VCaP (cell line): ENCODE measurements around the gene VSTM4.

Source experiments
- H3K27ac ChIP-seq: fragments of 450-650 bp; 2 replicates; pipeline ENCODE4 v1.5.1; 2017
- TF ChIP-seq, protein P1 (sequence below): fragments of 450-650 bp; conservative IDR thresholded peaks from 2 replicates; pipeline ENCODE4 v1.5.1; 2017; ENCODE audit warnings: mild to moderate bottlenecking, moderate library complexity

Gene VSTM4, protein sequence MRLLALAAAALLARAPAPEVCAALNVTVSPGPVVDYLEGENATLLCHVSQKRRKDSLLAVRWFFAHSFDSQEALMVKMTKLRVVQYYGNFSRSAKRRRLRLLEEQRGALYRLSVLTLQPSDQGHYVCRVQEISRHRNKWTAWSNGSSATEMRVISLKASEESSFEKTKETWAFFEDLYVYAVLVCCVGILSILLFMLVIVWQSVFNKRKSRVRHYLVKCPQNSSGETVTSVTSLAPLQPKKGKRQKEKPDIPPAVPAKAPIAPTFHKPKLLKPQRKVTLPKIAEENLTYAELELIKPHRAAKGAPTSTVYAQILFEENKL

DNA sequence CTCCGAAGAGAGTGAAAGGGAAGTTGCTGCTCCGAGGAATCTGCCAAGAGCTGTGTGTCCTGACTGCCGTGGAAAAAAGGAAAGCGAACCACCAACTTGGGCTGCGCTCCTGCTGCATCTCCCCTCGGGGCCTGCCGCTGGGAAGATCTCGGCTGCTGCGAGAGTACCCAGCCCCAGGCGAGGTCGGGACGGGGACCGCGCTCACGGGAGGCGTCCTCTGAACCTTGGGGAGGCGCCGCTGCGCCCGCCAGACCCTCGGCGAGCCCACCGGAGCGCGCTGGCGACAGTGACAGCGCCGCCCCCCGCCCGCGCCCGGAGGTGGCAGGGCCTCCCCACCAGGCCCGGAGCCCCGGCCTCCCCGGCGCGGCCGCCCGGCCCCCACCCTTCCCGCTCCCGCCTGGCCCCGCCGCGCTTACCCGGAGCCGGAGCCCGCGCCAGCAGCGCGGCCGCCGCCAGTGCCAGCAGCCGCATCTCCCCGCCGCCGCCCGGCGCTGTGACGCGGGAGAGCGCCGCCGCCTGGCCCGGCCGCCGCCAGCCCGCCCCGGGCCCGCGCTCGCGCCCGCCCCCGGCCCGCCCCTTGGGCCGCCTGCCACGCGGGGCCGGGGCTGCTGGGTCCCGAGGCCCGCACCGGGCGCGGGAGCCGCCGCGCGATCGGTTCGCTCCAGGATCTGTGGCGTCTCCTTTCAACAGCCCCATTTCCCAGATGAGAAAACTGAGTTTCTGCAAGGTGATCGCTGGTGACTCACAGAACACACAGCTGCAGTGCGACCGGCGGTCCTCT is at the start of gene VSTM4:
TSS of gene VSTM4 (minus strand) at position 508 of the 781 bp plus-strand sequence. CDS start at position 471, 37 bp downstream.
- TF ChIP-seq, protein P1, sequence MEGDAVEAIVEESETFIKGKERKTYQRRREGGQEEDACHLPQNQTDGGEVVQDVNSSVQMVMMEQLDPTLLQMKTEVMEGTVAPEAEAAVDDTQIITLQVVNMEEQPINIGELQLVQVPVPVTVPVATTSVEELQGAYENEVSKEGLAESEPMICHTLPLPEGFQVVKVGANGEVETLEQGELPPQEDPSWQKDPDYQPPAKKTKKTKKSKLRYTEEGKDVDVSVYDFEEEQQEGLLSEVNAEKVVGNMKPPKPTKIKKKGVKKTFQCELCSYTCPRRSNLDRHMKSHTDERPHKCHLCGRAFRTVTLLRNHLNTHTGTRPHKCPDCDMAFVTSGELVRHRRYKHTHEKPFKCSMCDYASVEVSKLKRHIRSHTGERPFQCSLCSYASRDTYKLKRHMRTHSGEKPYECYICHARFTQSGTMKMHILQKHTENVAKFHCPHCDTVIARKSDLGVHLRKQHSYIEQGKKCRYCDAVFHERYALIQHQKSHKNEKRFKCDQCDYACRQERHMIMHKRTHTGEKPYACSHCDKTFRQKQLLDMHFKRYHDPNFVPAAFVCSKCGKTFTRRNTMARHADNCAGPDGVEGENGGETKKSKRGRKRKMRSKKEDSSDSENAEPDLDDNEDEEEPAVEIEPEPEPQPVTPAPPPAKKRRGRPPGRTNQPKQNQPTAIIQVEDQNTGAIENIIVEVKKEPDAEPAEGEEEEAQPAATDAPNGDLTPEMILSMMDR = peak; percentile 52
- peak within 1 kb of the TSS; percentile 42; the same call in 1 of the 2 replicates for H3K27ac ChIP-seq

DNA sequence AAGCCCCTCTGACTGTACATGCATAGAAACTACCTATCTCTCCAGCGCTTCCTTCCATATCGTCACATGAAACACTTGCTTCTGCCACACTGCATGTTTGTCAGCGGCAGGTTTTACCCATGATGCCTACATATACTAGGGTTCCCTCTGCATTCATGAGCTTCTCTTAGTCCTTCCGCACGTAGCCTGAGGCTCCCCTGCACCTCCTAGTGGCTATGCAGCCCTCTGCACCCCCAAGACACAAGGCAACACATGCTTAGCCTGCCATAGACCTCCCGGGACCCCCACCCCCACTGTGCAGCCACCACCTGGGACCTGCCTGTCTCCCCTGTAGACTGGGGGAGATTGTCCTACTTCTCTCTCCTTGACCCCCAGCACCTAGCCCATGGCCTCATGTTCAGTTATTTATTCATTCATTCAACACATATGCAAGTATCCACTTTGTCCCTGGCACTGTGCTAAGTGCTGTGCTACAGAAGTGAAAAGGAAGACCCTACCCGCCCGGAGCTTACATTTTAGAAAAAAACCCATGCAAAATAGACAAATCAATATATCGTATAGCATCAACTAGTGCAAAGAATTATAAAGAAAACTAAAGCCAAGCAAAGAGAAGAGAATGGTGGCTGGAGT is 49.4 kb upstream of the VSTM4 start:
- TF ChIP-seq, protein P1 = peak; percentile 63
- H3K27ac ChIP-seq = no peak overlapping the region

DNA sequence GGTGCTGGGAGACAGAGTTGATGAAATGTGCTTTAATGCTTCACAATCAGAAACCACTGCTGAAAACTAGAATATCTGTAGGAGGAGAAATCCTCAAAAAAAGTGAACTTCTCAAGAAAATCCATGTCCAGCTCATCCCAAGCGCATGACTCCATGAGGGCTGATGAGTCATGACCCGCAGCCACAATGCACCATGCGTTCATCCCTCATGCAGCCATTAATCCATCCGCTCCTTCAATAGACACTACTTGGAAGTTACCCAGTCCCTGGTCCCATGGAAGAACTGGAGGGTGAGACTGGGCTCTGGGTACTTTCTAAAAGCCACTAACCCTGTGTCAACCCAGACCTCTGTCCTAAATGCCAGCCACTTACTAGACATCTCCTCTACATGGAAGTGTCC is 48.4 kb upstream of the VSTM4 start:
- no peak overlapping the region for H3K27ac ChIP-seq
- TF ChIP-seq, protein P1 = no peak

DNA sequence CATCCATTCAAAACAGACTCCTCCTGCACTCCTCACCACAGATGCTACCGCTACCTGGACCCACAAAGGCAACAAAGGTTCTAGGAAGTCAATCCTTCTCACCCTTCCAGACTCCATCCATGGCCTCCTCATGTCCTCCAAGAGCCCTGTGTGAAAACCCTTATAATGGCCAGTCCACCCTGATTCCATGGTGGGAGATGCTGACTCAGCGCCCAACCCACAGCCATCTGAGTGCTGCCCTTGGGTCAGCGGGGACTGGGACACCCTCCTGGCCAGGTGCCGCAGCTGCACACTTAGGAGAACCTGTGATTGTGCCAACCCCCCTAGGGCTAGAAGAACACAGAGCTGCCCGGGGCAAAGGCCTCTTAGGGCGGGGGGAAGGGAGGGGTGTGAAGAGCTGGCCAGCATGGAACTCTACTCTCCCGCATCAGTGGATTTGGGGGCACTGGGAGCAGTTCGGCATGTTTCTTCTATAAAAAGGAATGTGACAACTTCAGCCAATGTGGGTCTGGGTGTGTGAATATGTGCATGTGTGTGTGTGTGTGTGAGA is 47.5 kb upstream of the VSTM4 start:
- no peak overlapping the region for H3K27ac ChIP-seq
- TF ChIP-seq, protein P1 = no peak

DNA sequence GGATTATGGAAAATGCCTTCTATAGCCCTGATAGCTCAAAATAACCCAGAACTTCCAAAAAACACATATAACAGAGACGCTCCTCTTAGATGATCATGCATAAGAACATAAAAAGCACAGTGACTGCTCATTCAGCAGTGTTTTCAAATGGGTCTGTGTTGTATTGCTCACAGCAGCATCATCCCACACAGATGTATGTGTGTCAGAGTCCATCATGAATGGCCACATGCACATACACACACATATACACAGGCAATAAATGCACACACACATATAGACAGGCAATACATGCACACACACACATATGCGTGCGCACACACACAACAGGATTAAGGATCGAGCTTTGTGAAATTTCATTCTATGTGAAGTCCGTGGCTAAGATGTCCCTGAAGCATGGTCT is 46.7 kb upstream of the VSTM4 start:
- TF ChIP-seq, protein P1 = no peak
- no peak overlapping the region for H3K27ac ChIP-seq

DNA sequence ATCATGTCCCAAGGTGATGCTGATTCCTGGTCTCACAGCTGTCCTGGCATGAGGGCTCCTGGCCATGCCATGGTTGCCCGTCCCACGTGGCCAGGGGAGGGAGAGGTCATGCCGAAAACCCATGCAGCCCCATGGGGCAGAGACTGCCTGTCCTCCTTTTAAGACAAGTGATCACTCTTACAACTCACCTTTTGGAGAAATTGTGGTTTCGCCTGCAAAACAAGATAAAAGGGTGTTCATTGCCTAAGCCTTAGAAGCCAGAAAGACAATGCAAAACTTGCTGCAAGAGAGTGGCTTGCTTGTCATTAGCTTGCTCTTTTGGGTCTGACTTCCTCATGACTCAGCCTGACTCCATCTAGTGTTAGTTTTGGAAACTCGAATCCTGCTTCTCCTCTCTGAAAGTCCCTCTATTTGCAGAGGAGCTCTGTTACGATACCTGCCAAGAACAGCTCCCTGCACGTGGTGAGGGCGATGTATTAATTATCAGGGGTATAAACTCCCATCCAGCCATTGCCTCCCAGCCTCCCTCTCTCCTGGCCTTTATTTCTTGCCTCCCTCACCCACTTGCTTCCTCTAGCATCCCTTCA is 46.2 kb upstream of the VSTM4 start:
- TF ChIP-seq, protein P1 = peak; percentile 72
- no peak overlapping the region for H3K27ac ChIP-seq

DNA sequence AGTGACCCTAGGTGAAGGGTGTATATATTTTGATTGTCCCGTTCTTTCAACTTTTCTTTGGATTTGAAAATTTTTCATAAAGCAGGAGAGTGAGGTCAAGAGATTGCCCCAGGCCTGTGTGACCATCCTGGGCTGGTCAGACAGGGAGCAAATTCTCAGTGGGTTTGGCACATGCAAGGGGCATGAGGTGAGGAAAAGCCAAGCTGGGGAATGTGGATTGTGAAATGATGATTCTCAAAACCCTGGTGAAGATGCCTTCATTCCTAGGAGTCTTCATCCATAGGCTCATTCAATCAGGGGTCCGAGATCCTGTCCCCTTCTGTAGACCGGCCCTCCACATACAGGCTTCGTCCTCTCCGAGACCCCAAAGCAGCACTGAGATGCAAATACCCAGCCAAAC is 45.5 kb upstream of the VSTM4 start:
- H3K27ac ChIP-seq = no peak overlapping the region
- TF ChIP-seq, protein P1 = no peak
